Activated CD8-positive, alpha-beta memory T cell treated with anti-CD3 and anti-CD28 coated beads, Interleukin-2, amount 10 ng/mL, durations not matched to agents 7 days and 5 days (primary cell): ENCODE measurements around the gene CSHL1. TPM values are rescaled to one million over a fixed set of nuclear protein-coding genes. Genes with fewer than 3 reads are reported as not detected.
A peak's percentile ranks its signal among the peaks of the same experiment; 100 is the strongest.
"Not testable (repeated sequence)": the region's sequence is repeated elsewhere in the genome, so short reads cannot be mapped to it uniquely, and the experiment has no call there.

Source experiments
- ATAC-seq: fragments of 150-1000 bp; cut with Tn5 transposase; one replicate; pipeline ENCODE4 v1.10.0; 2021; ENCODE audit warnings: moderate library complexity
- CTCF ChIA-PET: fragments of 350-600 bp; sonication (Branson Sonifier 250); formaldehyde crosslinking; loops from one replicate; lab custom pipeline; 2021; ENCODE audit warnings: antibody characterized with exemption; lab: Charles Lee
- DNase-seq: peaks from one replicate; pipeline ENCODE4 v3.0.0-alpha.2; 2020
- H3K27ac Mint-ChIP-seq: one replicate; pipeline ENCODE4 v1.8.0; 2021; ENCODE audit warnings: mild to moderate bottlenecking, mixed read lengths
- H3K27me3 Mint-ChIP-seq: one replicate; pipeline ENCODE4 v1.8.0; 2021; ENCODE audit warnings: mixed read lengths
- H3K36me3 Mint-ChIP-seq: one replicate; pipeline ENCODE4 v1.8.0; 2021; ENCODE audit warnings: mild to moderate bottlenecking, mixed read lengths
- H3K4me1 Mint-ChIP-seq: one replicate; pipeline ENCODE4 v1.8.0; 2021; ENCODE audit warnings: mixed read lengths
- H3K4me3 Mint-ChIP-seq: one replicate; pipeline ENCODE4 v1.8.0; 2021; ENCODE audit warnings: mild to moderate bottlenecking, moderate library complexity, mixed read lengths
- H3K9me3 Mint-ChIP-seq: one replicate; pipeline ENCODE4 v1.8.0; 2022; ENCODE audit warnings: low read depth, mixed read lengths
- total RNA-seq, 2 experiments: library from RNA; stranded (reverse); gene quantifications; one replicate each; pipeline ENCODE4 v1.2.3, GENCODE V29; 2021

CSHL1 gene
- total RNA-seq, 2 experiments from 2014 or later = not detected

DNA sequence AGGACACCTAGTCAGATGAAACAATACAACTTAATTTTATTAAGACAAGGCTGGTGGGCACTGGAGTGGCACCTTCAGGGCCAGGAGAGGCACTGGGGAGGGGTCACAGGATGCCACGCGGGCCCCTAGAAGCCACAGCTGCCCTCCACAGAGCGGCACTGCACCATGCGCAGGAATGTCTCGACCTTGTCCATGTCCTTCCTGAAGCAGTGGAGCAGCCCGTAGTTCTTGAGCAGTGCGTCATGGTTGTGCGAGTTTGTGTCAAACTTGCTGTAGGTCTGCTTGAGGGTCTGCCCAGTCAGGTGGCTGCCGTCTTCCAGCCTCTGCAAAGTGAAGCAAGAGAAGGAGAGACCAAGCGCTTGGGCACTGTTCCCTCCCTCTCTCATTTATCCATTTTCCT lies 1.5 kb downstream of the CSHL1 start:
- not testable (repeated sequence) for DNase-seq, H3K4me1 Mint-ChIP-seq, H3K27ac Mint-ChIP-seq, ATAC-seq, H3K4me3 Mint-ChIP-seq, H3K36me3 Mint-ChIP-seq, H3K9me3 Mint-ChIP-seq
- CTCF ChIA-PET = interaction anchor here (7.8 kb wide), 1 partner anchor 117 kb away, joined by 68 read pairs; no protein-coding TSS in a partner anchor
- H3K27me3 Mint-ChIP-seq = peaks cover 37% of the 10 kb centered on the region

DNA sequence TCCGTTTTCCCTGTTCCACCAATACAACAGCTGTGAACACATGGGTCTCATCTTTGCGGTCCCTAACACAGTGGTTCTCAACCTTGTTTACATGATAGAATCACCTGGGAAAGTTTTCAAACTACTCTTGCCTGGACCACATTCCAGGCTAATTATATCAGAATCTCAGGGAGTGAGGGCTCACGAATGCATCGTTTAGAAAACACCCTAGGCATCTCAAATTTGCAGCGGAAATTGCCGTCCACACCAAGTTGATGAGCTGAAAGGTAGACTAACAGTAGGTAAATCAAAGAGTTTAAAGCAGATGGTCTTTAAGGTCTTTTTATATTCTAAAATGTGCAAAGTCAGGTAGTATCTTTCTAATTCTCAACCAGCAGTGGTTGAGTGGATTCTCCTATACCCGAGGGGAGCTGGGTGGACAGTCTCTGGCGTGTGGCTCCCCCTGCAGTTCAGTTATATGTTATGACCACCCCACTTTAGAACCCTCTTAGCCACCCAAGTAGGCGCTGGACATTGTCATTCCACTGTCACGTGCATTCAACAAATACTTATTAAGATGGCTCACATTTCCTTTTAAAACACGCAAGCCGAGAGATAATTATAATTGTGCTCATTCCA lies 3.8 kb downstream of the CSHL1 start:
- H3K27ac Mint-ChIP-seq, H3K4me1 Mint-ChIP-seq, H3K36me3 Mint-ChIP-seq, H3K4me3 Mint-ChIP-seq, ATAC-seq, DNase-seq, H3K9me3 Mint-ChIP-seq: not testable (repeated sequence)
- CTCF ChIA-PET = interaction anchor here (0.5 to 2.0 kb wide), 11 partner anchors 9 to 119 kb away, joined by 3 to 7 read pairs (median 5); partner anchors contain the start of genes GH1 and ICAM2
- peaks cover 48% of the 10 kb centered on the region for H3K27me3 Mint-ChIP-seq

DNA sequence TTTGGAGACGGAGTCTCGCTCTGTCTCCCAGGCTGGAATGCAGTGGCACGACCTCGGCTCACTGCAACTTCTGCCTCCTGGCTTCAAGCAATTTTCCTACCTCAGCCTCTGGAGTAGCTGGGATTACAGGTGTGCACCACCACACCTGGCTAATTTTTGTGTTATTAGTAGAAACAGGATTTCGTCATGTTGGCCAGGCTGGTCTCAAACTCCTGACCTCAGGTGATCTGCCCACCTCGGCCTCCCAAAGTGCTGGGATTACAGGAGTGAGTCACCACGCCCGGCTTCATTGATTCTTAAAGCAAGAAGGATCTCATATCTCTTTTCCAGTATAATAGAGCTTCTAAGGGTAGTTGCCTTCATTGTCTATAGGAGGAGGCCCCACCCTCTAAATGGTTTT lies 6.3 kb downstream of the CSHL1 start:
- H3K4me3 Mint-ChIP-seq, H3K9me3 Mint-ChIP-seq, H3K4me1 Mint-ChIP-seq, ATAC-seq, DNase-seq, H3K27ac Mint-ChIP-seq, H3K36me3 Mint-ChIP-seq: not testable (repeated sequence)
- H3K27me3 Mint-ChIP-seq = peaks cover 45% of the 10 kb centered on the region
- CTCF ChIA-PET = interaction anchor here (0.7 to 5.5 kb wide), 14 partner anchors 8 to 387 kb away, joined by 3 to 28 read pairs (median 6); partner anchors contain the start of genes CD79B and GH1

DNA sequence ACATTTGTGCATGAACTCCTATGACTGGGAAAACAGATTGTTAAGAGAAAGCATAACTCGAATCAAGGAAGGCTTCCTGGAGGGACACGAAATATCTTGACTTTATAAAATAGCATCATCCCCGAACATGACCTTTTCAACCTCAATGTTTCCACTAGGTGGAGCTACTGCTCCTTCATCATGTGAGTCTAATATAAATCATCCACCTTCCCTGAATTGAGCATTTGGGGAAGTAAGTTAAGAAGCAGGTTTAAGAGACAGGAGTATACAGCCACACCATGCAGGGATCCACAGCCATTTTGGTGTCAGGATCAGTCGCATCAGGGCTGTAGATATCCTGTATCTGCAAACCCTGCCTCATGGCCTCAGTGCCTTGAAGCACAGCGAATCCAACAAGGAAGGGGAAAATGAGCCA lies 7.3 kb downstream of the CSHL1 start:
- H3K27me3 Mint-ChIP-seq = peaks cover 38% of the 10 kb centered on the region
- H3K36me3 Mint-ChIP-seq, DNase-seq, H3K4me3 Mint-ChIP-seq, H3K9me3 Mint-ChIP-seq, H3K4me1 Mint-ChIP-seq, H3K27ac Mint-ChIP-seq: not testable (repeated sequence)
- CTCF ChIA-PET = interaction anchor here (0.7 to 5.5 kb wide), 15 partner anchors 8 to 388 kb away, joined by 3 to 28 read pairs (median 6); partner anchors contain the start of genes CSHL1 and GH1
- ATAC-seq = peak; percentile 75

DNA sequence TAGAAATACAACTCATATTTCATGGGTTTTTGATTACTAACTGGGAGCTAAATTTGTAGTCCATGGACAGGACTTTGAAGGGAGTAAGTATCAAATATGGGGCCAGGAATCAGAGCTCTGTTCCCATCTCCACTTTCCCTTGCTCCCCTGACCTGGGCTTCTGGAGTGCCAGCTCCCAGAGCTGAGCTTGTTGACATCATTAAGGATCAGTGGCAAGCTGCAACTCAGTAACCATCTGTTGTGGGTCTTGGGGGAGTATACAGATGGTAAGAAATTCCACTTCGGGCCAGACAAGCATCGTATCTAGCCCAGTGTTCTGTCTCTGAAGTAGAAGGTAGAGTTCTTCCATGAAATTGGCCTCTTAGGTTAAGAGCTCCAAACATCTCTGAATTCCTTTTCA lies 9.1 kb downstream of the CSHL1 start:
- H3K36me3 Mint-ChIP-seq, H3K4me1 Mint-ChIP-seq, H3K4me3 Mint-ChIP-seq, H3K9me3 Mint-ChIP-seq, H3K27ac Mint-ChIP-seq, DNase-seq, ATAC-seq: not testable (repeated sequence)
- H3K27me3 Mint-ChIP-seq = peaks cover 24% of the 10 kb centered on the region
- CTCF ChIA-PET = interaction anchor here (0.8 to 5.5 kb wide), 12 partner anchors 10 to 231 kb away, joined by 3 to 28 read pairs (median 8); partner anchors contain the start of genes CSHL1 and GH1

DNA sequence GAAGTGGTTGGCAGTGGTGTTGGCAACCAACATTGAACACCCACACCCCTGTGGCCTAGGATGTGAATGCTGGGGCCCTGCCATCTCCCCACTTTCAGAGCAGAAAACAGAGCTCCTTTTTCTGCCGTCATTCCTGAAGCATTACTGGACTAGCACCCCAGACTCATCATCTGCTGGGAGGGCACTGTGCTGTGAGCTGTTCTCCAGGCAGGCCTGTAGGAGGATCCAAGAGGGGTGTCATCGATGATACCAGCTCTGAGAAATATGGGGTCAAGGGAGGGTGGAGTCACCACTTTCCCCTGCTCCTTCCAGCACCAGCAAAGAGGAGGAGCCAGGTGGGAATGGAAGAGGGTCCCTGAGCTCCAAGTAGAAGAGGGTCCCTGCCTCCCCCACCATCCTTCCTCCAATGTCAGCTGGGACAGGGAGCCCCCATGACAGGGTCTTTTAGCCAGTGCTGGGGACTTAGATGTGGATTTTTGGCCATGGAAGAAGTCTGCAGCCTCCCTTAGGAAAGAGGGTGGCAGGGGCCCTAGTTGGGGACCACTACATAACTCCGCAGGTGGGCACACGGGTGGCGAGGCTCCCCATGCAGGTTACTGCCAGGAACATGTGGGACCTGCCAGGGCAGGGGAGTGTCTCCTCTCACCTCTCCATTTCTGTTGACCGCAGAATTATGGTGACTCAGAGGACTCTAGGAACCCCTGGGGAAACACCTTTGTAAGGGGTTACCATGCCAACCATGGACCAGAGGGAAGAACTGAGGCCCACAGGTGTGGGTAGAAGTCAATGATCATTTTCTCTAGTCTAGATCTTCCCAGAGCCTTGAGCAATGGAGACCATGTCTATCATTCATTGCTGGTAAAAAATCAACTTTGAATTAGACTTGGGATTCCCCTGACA lies 11.9 kb downstream of the CSHL1 start:
- ATAC-seq (peak; percentile 54), DNase-seq (peak; percentile 57)
- H3K27me3 Mint-ChIP-seq = peaks cover 15% of the 10 kb centered on the region
- not testable (repeated sequence) for H3K36me3 Mint-ChIP-seq, H3K9me3 Mint-ChIP-seq, H3K4me3 Mint-ChIP-seq, H3K4me1 Mint-ChIP-seq, H3K27ac Mint-ChIP-seq
- CTCF ChIA-PET = interaction anchor here (1.3 to 2.0 kb wide), 4 partner anchors 8 to 20 kb away, joined by 3 to 6 read pairs (median 4); partner anchors contain the start of gene GH2

DNA sequence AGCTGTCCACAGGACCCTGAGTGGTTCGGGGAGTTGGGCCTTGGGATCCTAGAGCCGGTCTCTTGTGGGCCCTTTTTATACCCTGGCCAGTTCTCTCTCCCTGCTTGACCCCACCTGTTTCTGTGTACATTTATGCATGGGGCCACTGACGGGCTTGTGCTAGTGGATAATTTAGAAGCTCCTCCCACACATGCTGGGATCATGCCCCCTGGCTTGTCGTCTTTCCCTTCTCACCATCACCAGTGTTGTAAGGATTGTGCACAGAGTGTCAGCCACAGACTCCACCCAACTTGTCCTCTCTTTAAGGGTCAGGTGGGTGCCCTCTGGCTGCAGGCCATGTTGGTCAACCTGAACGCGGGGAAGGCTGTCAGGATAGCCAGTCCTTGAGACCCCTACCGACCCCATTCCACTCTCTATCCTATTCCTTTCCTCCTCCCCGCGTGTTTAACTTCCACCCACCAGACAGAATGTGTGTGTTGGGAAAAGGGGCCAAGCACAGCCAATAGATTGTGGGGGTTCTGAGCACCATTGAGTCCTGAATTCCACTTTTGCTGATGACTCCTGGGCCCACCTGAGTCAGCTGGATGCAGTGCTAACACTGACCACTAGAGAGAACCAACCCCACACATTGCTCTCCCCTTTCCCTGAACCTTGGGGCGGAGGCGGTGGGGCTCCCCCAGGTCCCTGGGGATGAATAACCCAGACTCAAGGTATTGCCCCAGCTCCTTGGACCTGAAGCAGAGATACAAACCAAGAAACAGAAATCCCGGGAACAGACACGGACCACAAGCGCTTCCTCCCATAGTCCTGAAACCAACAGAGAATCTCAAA lies 14.3 kb downstream of the CSHL1 start, which contains the start of gene CSH1:
Gene CSH1, minus strand, starts transcription at position 51 of the 831 bp plus-strand sequence. CDS start 63 bp downstream, outside the sequence.
- not testable (repeated sequence) for H3K36me3 Mint-ChIP-seq, H3K4me1 Mint-ChIP-seq, ATAC-seq, H3K27ac Mint-ChIP-seq, H3K4me3 Mint-ChIP-seq, DNase-seq, H3K9me3 Mint-ChIP-seq
- CTCF ChIA-PET = interaction anchor here (1.0 to 1.6 kb wide), 2 partner anchors 8 to 83 kb away, joined by 3 to 4 read pairs; no protein-coding TSS in a partner anchor
- H3K27me3 Mint-ChIP-seq = peaks cover 21% of the 10 kb centered on the region

DNA sequence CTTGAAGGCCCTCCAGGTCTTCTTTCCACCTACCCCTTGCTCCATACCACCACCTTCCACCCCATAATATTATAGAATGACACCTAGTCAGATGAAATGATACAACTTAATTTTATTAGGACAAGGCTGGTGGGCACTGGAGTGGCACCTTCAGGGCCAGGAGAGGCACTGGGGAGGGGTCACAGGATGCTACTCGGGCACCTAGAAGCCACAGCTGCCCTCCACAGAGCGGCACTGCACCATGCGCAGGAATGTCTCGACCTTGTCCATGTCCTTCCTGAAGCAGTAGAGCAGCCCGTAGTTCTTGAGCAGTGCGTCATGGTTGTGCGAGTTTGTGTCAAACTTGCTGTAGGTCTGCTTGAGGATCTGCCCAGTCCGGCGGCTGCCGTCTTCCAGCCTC lies 16.2 kb downstream of the CSHL1 start:
- H3K36me3 Mint-ChIP-seq, H3K9me3 Mint-ChIP-seq, DNase-seq, ATAC-seq, CTCF ChIA-PET, H3K27ac Mint-ChIP-seq, H3K4me3 Mint-ChIP-seq, H3K4me1 Mint-ChIP-seq: not testable (repeated sequence)
- H3K27me3 Mint-ChIP-seq = peaks cover 22% of the 10 kb centered on the region

DNA sequence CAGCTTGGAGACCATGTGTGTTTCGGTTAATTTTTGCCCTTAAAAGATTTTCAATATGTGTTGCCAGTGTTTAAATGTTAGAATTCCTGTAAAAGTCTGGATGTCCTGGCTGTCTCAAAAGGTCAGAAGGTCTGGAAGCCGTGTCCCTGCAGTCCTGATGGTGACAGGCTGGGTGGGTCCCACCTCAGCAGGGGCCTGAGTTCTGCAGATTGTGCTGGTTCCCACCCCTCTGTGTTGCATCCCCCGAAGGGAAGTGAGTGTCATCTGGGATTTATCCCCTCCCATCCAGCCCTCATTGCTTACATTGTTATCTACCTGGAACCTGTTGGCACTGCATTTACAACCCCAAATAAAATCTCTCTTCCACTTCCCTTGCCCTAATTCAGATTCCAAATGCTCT lies 17.0 kb downstream of the CSHL1 start:
- not testable (repeated sequence) for DNase-seq, H3K36me3 Mint-ChIP-seq, H3K9me3 Mint-ChIP-seq, ATAC-seq, H3K27ac Mint-ChIP-seq, H3K4me3 Mint-ChIP-seq, H3K4me1 Mint-ChIP-seq
- CTCF ChIA-PET = interaction anchor here (1.2 kb wide), 1 partner anchor 97 kb away, joined by 3 read pairs; no protein-coding TSS in a partner anchor
- peaks cover 24% of the 10 kb centered on the region for H3K27me3 Mint-ChIP-seq

DNA sequence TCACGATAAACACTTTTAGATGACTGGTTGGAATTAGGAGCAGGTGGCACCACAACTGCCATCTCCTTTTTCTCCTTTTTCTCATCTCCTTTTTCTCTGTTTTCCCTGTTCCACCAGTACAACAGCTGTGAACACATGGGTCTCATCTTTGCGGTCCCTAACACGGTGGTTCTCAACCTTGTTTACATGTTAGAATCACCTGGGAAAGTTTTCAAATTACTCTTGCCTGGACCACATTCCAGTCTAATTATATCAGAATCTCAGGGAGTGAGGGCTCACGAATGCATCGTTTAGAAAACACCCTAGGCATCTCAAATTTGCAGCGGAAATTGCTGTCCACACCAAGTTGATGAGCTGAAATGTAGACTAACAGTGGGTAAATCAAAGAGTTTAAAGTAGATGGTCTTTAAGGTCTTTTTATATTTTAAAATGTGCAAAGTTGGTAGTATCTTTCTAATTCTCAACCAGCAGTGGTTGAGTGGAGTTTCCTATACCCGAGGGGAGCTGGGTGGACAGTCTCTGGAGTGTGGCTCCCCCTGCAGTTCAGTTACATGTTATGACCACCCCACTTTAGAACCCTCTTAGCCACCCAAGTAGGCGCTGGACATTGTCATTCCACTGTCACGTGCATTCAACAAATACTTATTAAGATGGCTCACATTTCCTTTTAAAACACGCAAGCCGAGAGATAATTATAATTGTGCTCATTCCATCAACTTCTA lies 18.6 kb downstream of the CSHL1 start:
- H3K27me3 Mint-ChIP-seq = peaks cover 26% of the 10 kb centered on the region
- not testable (repeated sequence) for H3K4me3 Mint-ChIP-seq, H3K9me3 Mint-ChIP-seq, ATAC-seq, H3K27ac Mint-ChIP-seq, H3K4me1 Mint-ChIP-seq, H3K36me3 Mint-ChIP-seq, DNase-seq
- CTCF ChIA-PET = interaction anchor here (0.8 to 1.6 kb wide), 3 partner anchors 15 to 241 kb away, joined by 3 to 4 read pairs (median 3); no protein-coding TSS in a partner anchor

DNA sequence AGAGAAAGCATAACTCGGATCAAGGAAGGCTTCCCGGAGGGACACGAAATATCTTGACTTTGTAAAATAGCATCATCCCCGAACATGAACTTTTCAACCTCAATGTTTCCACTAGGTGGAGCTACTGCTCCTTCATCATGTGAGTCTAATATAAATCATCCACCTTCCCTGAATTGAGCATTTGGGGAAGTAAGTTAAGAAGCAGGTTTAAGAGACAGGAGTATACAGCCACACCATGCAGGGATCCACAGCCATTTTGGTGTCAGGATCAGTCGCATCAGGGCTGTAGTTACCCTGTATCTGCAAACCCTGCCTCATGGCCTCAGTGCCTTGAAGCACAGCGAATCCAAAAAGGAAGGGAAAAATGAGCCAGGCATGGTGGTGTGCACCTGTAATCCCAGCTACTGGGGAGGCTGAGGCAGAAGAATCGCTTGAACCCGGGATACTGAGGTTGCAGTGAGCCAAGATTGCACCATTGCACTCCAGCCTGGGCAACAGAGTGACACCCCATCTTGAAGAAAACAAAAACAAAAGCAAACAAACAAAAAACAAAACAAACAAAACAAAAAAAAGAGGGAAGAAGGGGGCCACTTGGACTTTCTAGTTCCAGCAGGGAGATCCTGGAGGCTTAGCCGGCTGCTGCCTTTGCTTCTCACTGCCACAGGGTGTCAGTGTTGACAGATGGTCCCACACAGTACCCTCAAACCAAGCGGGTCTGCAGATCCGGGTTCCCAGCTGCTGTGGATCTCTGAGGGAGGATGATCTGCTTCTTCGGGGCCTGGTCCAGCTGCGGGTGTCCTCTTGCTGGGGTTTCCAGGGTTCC lies 21.8 kb downstream of the CSHL1 start:
- peaks cover 31% of the 10 kb centered on the region for H3K27me3 Mint-ChIP-seq
- not testable (repeated sequence) for H3K9me3 Mint-ChIP-seq, H3K4me1 Mint-ChIP-seq, H3K36me3 Mint-ChIP-seq, H3K27ac Mint-ChIP-seq, DNase-seq
- peak overlapping the region; percentile 20 for H3K4me3 Mint-ChIP-seq
- CTCF ChIA-PET = interaction anchor here (0.8 to 2.6 kb wide), 20 partner anchors 9 to 402 kb away, joined by 3 to 16 read pairs (median 4); partner anchors contain the start of genes CSHL1 and ICAM2
- peak; percentile 79 for ATAC-seq
